K562 (cell line): Measurements from ENCODE around the gene LASP1. TPM values are rescaled to one million over a fixed set of nuclear protein-coding genes. Genes with fewer than 3 reads are reported as not detected.
A peak's percentile ranks its signal among the peaks of the same experiment; 100 is the strongest.

Source experiments
- AFF1 ChIP-seq, 2 experiments: fragments of 450-650 bp; IDR thresholded peaks; 2 replicates each; pipeline ENCODE4 v1.6.1; 2018; ENCODE audit warnings: mild to moderate bottlenecking in 2 of 2, low read depth in 1 of 2; ENCODE audit not compliant: partially characterized antibody in 2 of 2
- BRCA1 ChIP-seq, 2 experiments: fragments of 450-650 bp in 1 of 2; sonication (generic) in 1 of 2; formaldehyde crosslinking in 1 of 2; IDR thresholded peaks; 2 replicates each; pipeline versions ENCODE4 v1.5.0 to v1.6.1; 2017 to 2020; ENCODE audit warnings: mild to moderate bottlenecking in 1 of 2, missing genetic modification reagents in 1 of 2
- CEBPZ ChIP-seq: fragments of 150-350 bp; IDR thresholded peaks from 2 replicates; pipeline ENCODE4 v1.6.1; 2014; ENCODE audit warnings: low read depth, mild to moderate bottlenecking, low read length, borderline replicate concordance
- MXI1 ChIP-seq: IDR thresholded peaks from 2 replicates; pipeline ENCODE4 v1.6.1; 2011; ENCODE audit warnings: low read depth, mild to moderate bottlenecking, improper control_type of control experiment, low read length
- PML ChIP-seq: IDR thresholded peaks from 2 replicates; pipeline ENCODE4 v1.6.1; 2012; ENCODE audit warnings: low read length, inconsistent platforms
- PTTG1 ChIP-seq: fragments of 450-650 bp; IDR thresholded peaks from 2 replicates; pipeline ENCODE4 v1.6.1; 2016; ENCODE audit warnings: low read depth, mild to moderate bottlenecking, missing genetic modification characterization, missing compliant biosample characterization
- SMAD1 ChIP-seq: fragments of 150-350 bp; IDR thresholded peaks from 2 replicates; pipeline ENCODE4 v1.6.1; 2014; ENCODE audit warnings: low read length, low read depth; ENCODE audit not compliant: partially characterized antibody
- UBTF ChIP-seq, 2 experiments: IDR thresholded peaks; 2 replicates each; pipeline ENCODE4 v1.6.1; 2012; ENCODE audit warnings: improper control_type of control experiment in 2 of 2, low read depth in 2 of 2, low read length in 2 of 2, borderline replicate concordance in 1 of 2
- YY1 ChIP-seq, 3 experiments: IDR thresholded peaks; 2 replicates each; pipeline ENCODE4 v1.6.1; 2011; ENCODE audit warnings: low read length in 2 of 3, mild to moderate bottlenecking in 2 of 3, moderate library complexity in 2 of 3, borderline replicate concordance in 1 of 3, control low read depth in 1 of 3, low read depth in 1 of 3; ENCODE audit not compliant: insufficient read depth in 3 of 3, insufficient replicate concordance in 2 of 3, control insufficient read depth in 1 of 3, insufficient read length in 1 of 3; ENCODE audit errors: extremely low read depth in 1 of 3
- ZNF518B ChIP-seq: fragments of 250-450 bp; sonication (Bioruptor Pico); IDR thresholded peaks from 2 replicates; pipeline ENCODE4 v1.5.0; 2021; ENCODE audit warnings: mild to moderate bottlenecking, moderate library complexity
- ZNF561 ChIP-seq: fragments of 450-650 bp; formaldehyde crosslinking; conservative IDR thresholded peaks from 2 replicates; pipeline ENCODE4 v1.4.0; 2020; ENCODE audit warnings: mild to moderate bottlenecking, moderate library complexity
- polyA plus RNA-seq, 8 experiments: library from polyadenylated mRNA; depleted of rRNA in 4 of 8; stranded (reverse) in 5 of 8; unstranded in 3 of 8; fragments of >200 nt; fragmentation: Nextera tagmentation in 2 of 8; fragmentation: Illumina TruSeq in 1 of 8; extraction: Ambion mirVana in 2 of 8; extraction: Trizol in 1 of 8; gene quantifications; 2 replicates each; pipeline versions ENCODE4 v1.2.1 to v1.2.3, GENCODE V29; 2011 to 2014; ENCODE audit warnings: inconsistent platforms in 1 of 8, missing spikeins in 1 of 8
- total RNA-seq, 7 experiments: library from RNA; depleted of rRNA in 6 of 7; stranded (reverse); fragments of >200 nt in 6 of 7; fragmentation: Illumina TruSeq in 2 of 7; extraction: Trizol in 2 of 7; gene quantifications; 2 replicates each; pipeline versions ENCODE4 v1.2.1 to v1.2.3, GENCODE V29; 2011 to 2021; ENCODE audit warnings: low replicate concordance in 1 of 7

The LASP1 gene
- total and polyA plus RNA-seq, 9 of the 15 experiments (the other 6 are each of a cell fraction or from before 2014, with no cell fraction given): 23.0 to 125 (median 55.3) TPM

- TF ChIP-seq ZNF518B (CRISPR knock-in tag) (no peak), UBTF (IDR thresholded peaks at IDR 0.05; ENCODE audit: borderline replicate concordance in 1 of 2, low read depth in 2 of 2, low read length in 2 of 2) (no peak), BRCA1 (IDR thresholded peaks at IDR 0.05) (no peak), BRCA1 (CRISPR knock-in tag; IDR thresholded peaks at IDR 0.05) (no peak), SMAD1 (no peak), AFF1 (IDR thresholded peaks at IDR 0.05; ENCODE audit: low read depth in 1 of 2, partially characterized antibody in 2 of 2) (peak in 1 of 2 experiments; percentile 50), CEBPZ (no peak), MXI1 (no peak), ZNF561 (no peak), PML (peak; percentile 84), YY1 (IDR thresholded peaks at IDR 0.05; ENCODE audit: borderline replicate concordance in 1 of 3, control insufficient read depth in 1 of 3, extremely low read depth in 1 of 3, insufficient read depth in 3 of 3, insufficient read length in 1 of 3, insufficient replicate concordance in 2 of 3, low read depth in 1 of 3, low read length in 2 of 3) (no peak), PTTG1 (tag) (no peak)
Measured at GRCh38 chr17:38926293-38927070, 56.6 kb downstream of the LASP1 start (continued).
